Tibial artery (tissue), 4 donors: ENCODE data around the gene CPPED1.

Experiments
- DNase-seq, 2 donors: peaks; one replicate each; pipeline ENCODE4 v3.0.0-alpha.2; 2019
- H3K27ac ChIP-seq, 2 donors: fragments of 200-600 bp; sonication (generic) in 1 of 2; 1 replicate in 1 of 2; 2 replicates in 1 of 2; pipeline ENCODE4 v1.5.1; 2018 to 2019; ENCODE audit warnings: mild to moderate bottlenecking in 1 of 2
- H3K27me3 ChIP-seq, 2 donors: fragments of 200-600 bp; sonication (generic) in 1 of 2; one replicate each; pipeline versions ENCODE4 v1.5.1 to v1.6.0; 2016 to 2019
- H3K36me3 ChIP-seq, 3 donors: fragments of 200-600 bp; sonication (generic) in 2 of 3; one replicate each; pipeline ENCODE4 v1.5.1; 2016 to 2019; ENCODE audit warnings: mild to moderate bottlenecking in 2 of 3
- H3K4me1 ChIP-seq, 4 donors: fragments of 200-600 bp; sonication (generic) in 2 of 4; 1 replicate in 3 of 4; 2 replicates in 1 of 4; pipeline ENCODE4 v1.5.1; 2016 to 2019
- H3K4me3 ChIP-seq, 2 donors: fragments of 200-600 bp; sonication (generic) in 1 of 2; 1 replicate in 1 of 2; 2 replicates in 1 of 2; pipeline ENCODE4 v1.5.1; 2018 to 2019; ENCODE audit warnings: mild to moderate bottlenecking in 2 of 2
- H3K9me3 ChIP-seq, 3 donors: fragments of 200-600 bp; sonication (generic) in 1 of 3; one replicate each; pipeline ENCODE4 v1.5.1; 2016 to 2019
- intact Hi-C: fragments of 100-400 bp; cut with DNase I; formaldehyde crosslinking; loops from one replicate; pipeline ENCODE4 v1.15.0; 2023; ENCODE audit warnings: low total_unique reads
- TF ChIP-seq, protein P1 (sequence below), 2 experiments: fragments of 200-600 bp in 1 of 2; fragments of 450-650 bp in 1 of 2; IDR thresholded peaks; one replicate each; pipeline ENCODE4 v1.5.1; 2017 to 2019; ENCODE audit warnings: antibody characterized with exemption in 2 of 2, mild to moderate bottlenecking in 1 of 2, moderate library complexity in 1 of 2

CPPED1 gene

DNA sequence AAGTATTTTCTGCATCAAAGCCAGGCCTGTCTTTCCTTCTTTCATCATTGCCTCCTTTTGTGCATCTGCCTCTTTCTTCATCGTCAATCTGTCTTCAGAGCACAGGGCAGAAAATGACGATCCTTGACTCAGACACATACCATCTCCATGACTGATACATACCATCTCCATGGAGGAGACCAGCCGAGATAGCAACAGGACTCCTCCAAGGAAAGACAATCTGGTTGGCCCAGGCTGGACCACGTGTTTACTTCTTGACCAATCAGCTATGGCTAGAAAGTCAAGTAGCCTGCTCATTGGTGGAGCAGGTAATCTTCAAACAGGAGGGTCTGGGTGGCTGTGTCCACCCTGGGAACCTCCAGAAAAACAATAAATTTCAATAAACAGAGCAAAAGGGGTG lies 164.6 kb downstream of the CPPED1 start:
- intact Hi-C loops = no loop called here
- Histone ChIP-seq H3K36me3 (no peaks in the 10 kb centered on the region), H3K27ac (no peak overlapping the region), H3K4me3 (no peak overlapping the region), H3K4me1 (peaks cover 0 to 5% (median 2%) of the 10 kb centered on the region in 4 donors), H3K27me3 (no peaks in the 10 kb centered on the region), H3K9me3 (peaks cover 0 to 6% (median 0%) of the 10 kb centered on the region in 3 donors)
- TF ChIP-seq, protein P1, sequence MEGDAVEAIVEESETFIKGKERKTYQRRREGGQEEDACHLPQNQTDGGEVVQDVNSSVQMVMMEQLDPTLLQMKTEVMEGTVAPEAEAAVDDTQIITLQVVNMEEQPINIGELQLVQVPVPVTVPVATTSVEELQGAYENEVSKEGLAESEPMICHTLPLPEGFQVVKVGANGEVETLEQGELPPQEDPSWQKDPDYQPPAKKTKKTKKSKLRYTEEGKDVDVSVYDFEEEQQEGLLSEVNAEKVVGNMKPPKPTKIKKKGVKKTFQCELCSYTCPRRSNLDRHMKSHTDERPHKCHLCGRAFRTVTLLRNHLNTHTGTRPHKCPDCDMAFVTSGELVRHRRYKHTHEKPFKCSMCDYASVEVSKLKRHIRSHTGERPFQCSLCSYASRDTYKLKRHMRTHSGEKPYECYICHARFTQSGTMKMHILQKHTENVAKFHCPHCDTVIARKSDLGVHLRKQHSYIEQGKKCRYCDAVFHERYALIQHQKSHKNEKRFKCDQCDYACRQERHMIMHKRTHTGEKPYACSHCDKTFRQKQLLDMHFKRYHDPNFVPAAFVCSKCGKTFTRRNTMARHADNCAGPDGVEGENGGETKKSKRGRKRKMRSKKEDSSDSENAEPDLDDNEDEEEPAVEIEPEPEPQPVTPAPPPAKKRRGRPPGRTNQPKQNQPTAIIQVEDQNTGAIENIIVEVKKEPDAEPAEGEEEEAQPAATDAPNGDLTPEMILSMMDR (IDR thresholded peaks at IDR 0.05) = no peak
- no peak for DNase-seq

GRCh38 chr16:12637002-12637401 lies 166.7 kb downstream of the CPPED1 start:
- H3K27ac ChIP-seq = no peak overlapping the region
- H3K27me3 ChIP-seq = no peaks in the 10 kb centered on the region
- intact Hi-C loops = no loop called here
- peaks cover 0 to 6% (median 0%) of the 10 kb centered on the region in 3 donors for H3K9me3 ChIP-seq
- H3K36me3 ChIP-seq = no peaks in the 10 kb centered on the region
- no peaks in the 10 kb centered on the region for H3K4me1 ChIP-seq
- H3K4me3 ChIP-seq = no peak overlapping the region
- TF ChIP-seq, protein P1 (IDR thresholded peaks at IDR 0.05) = no peak
- DNase-seq = no peak

DNA sequence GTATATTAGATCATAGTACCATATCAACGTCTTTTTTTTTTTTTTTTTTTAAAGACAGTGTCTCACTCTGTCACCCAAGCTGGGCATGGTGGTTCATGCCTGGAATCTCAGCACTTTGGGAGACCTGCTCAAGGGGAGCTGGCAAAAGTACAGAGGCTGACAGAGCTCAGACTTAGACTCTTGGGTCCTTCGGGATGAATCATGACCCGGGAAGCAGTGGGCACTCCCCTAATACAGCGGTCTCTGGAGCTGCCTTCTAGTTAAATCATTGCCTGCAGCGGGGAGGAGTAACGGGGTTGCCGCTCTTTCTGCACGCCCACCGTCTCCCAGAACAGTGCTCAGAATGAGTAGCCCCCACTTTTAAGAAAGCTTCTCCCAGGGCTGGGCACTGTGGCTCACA lies 174.4 kb downstream of the CPPED1 start:
- intact Hi-C loops = no loop called here
- TF ChIP-seq, protein P1 (IDR thresholded peaks at IDR 0.05) = no peak
- no peak overlapping the region for H3K4me3 ChIP-seq
- no peak for DNase-seq
- no peaks in the 10 kb centered on the region for H3K36me3 ChIP-seq
- H3K27ac ChIP-seq = no peak overlapping the region
- H3K4me1 ChIP-seq = no peaks in the 10 kb centered on the region
- peaks cover 0 to 22% of the 10 kb centered on the region in 2 donors for H3K27me3 ChIP-seq
- H3K9me3 ChIP-seq = no peaks in the 10 kb centered on the region

- Histone ChIP-seq H3K36me3 (no peaks in the 10 kb centered on the region), H3K27me3 (peaks cover 0 to 22% of the 10 kb centered on the region in 2 donors), H3K9me3 (no peaks in the 10 kb centered on the region), H3K4me1 (no peaks in the 10 kb centered on the region), H3K27ac (no peak overlapping the region), H3K4me3 (no peak overlapping the region)
- intact Hi-C loops = no loop called here
- TF ChIP-seq, protein P1 (IDR thresholded peaks at IDR 0.05) = no peak
- no peak for DNase-seq
Observed at GRCh38 chr16:12628536-12628935, 175.2 kb downstream of the CPPED1 start.

DNA sequence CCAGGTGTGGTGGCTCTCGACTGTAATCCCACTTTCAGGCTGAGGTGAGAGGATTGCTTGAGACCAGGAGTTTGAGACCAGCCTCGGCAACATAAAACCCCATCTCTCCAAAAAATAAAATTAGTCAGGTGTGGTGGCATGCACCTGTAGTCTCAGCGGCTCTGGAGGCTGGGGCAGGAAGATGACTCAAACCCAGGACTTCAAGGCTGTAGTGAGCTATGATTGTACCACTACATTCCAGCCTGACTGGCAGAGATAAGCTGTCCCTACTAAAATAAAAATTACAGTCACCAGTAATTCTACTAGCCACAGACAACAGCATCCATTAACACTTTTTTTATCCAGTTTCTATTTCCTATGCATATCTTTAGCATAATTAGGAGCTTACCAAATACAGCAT lies 176.3 kb downstream of the CPPED1 start:
- peaks cover 0 to 22% of the 10 kb centered on the region in 2 donors for H3K27me3 ChIP-seq
- no peak overlapping the region for H3K4me3 ChIP-seq
- no peaks in the 10 kb centered on the region for H3K9me3 ChIP-seq
- no peaks in the 10 kb centered on the region for H3K36me3 ChIP-seq
- no peak overlapping the region for H3K27ac ChIP-seq
- no peak for DNase-seq
- intact Hi-C loops = no loop called here
- TF ChIP-seq, protein P1 (IDR thresholded peaks at IDR 0.05) = no peak
- H3K4me1 ChIP-seq = no peaks in the 10 kb centered on the region

GRCh38 chr16:12626411-12626810 lies 177.3 kb downstream of the CPPED1 start:
- Histone ChIP-seq H3K27me3 (peaks cover 0 to 22% of the 10 kb centered on the region in 2 donors), H3K36me3 (no peaks in the 10 kb centered on the region), H3K4me1 (no peaks in the 10 kb centered on the region), H3K9me3 (no peaks in the 10 kb centered on the region), H3K4me3 (no peak overlapping the region), H3K27ac (no peak overlapping the region)
- TF ChIP-seq, protein P1 (IDR thresholded peaks at IDR 0.05) = no peak
- intact Hi-C loops = no loop called here
- no peak for DNase-seq
